Panc1 (cell line): ENCODE measurements around the gene SLC6A12. TPM values are rescaled to one million over a fixed set of nuclear protein-coding genes. Genes with fewer than 3 reads are reported as not detected.

Experiments used
- ATAC-seq: fragments of 200-7000 bp; cut with Tn5 transposase; 2 replicates; pipeline ENCODE4 v1.9.1; 2020; ENCODE audit warnings: mild to moderate bottlenecking, moderate library complexity
- BruUV-seq: library from RNA; stranded (reverse); fragments of 400-500 nt; replicated peaks from 2 replicates; lab custom pipeline; 2021; lab: Mats Ljungman, UMichigan
- CTCF ChIA-PET: fragments of 300-600 bp; sonication (Branson Sonifier 250); formaldehyde crosslinking; loops from one replicate; lab custom pipeline; 2022; ENCODE audit warnings: antibody characterized with exemption; lab: Charles Lee
- POLR2A ChIA-PET: fragments of 300-600 bp; sonication (Branson Sonifier 250); formaldehyde crosslinking; loops from one replicate; lab custom pipeline; 2022; ENCODE audit warnings: antibody characterized with exemption; lab: Charles Lee
- DNase-seq: peaks from one replicate; pipeline ENCODE4 v3.0.0-alpha.2; 2010; ENCODE audit warnings: low read depth, low spot score
- H3K27ac ChIP-seq: 2 replicates; pipeline ENCODE4 v1.5.1; 2011; ENCODE audit warnings: mild to moderate bottlenecking, low read length, inconsistent platforms
- H3K27me3 ChIP-seq: fragments of 200-500 bp; sonication (Bioruptor generic); 2 replicates; pipeline ENCODE4 v1.6.0; 2014; ENCODE audit warnings: low read length, inconsistent platforms; ENCODE audit not compliant: control insufficient read depth, insufficient read depth
- H3K36me3 ChIP-seq: fragments of 200-500 bp; sonication (Bioruptor generic); 2 replicates; pipeline ENCODE4 v1.5.1; 2014; ENCODE audit warnings: inconsistent platforms, mild to moderate bottlenecking, low read length, moderate library complexity; ENCODE audit not compliant: control insufficient read depth, insufficient read depth
- H3K4me1 ChIP-seq: 2 replicates; pipeline ENCODE4 v1.5.1; 2011; ENCODE audit warnings: inconsistent platforms, mild to moderate bottlenecking, low read length, moderate library complexity; ENCODE audit not compliant: control insufficient read depth, insufficient read depth
- H3K4me3 ChIP-seq, 2 experiments: 2 replicates each; pipeline ENCODE4 v1.5.1; 2011 to 2012; ENCODE audit warnings: low read depth in 2 of 2, low read length in 2 of 2, mild to moderate bottlenecking in 2 of 2, inconsistent platforms in 1 of 2, moderate library complexity in 1 of 2
- H3K9me3 ChIP-seq: fragments of 200-500 bp; sonication (Bioruptor generic); 2 replicates; pipeline ENCODE4 v1.5.1; 2014; ENCODE audit warnings: low read depth, mild to moderate bottlenecking, inconsistent platforms, low read length, moderate library complexity; ENCODE audit not compliant: control insufficient read depth, insufficient read depth
- CTCF ChIP-seq: fragments of 450-650 bp; IDR thresholded peaks from 2 replicates; pipeline ENCODE4 v1.5.1; 2017; ENCODE audit warnings: mild to moderate bottlenecking
- POLR2AphosphoS5 ChIP-seq: IDR thresholded peaks from 2 replicates; pipeline ENCODE4 v1.6.1; 2012; ENCODE audit warnings: mild to moderate bottlenecking, low read depth, low read length, moderate library complexity
- SIN3A ChIP-seq: IDR thresholded peaks from 2 replicates; pipeline ENCODE4 v1.6.1; 2012; ENCODE audit warnings: low read depth, mild to moderate bottlenecking, low read length, moderate library complexity, borderline replicate concordance; ENCODE audit not compliant: insufficient read depth
- TCF7L2 ChIP-seq: IDR thresholded peaks from 2 replicates; pipeline ENCODE4 v1.6.1; 2011; ENCODE audit warnings: mild to moderate bottlenecking, low read depth, low read length, inconsistent platforms
- in situ Hi-C: cut with HindIII; loops from 2 replicates; pipeline ENCODE4 v1.10.0; 2016; ENCODE audit warnings: low sequenced_read_pairs, low pct_unique_long_range_greater_than_20kb
- intact Hi-C: fragments of 100-400 bp; cut with micrococcal nuclease; formaldehyde crosslinking; loops from one replicate; pipeline ENCODE4 v1.10.0; 2022; ENCODE audit not compliant: unreplicated experiment
- total RNA-seq: library from RNA; stranded (reverse); gene quantifications from one replicate; pipeline ENCODE4 v1.2.1, GENCODE V29; 2021; ENCODE audit not compliant: unreplicated experiment
- TF ChIP-seq, protein P1 (sequence below), 2 experiments: IDR thresholded peaks; 2 replicates each; pipeline ENCODE4 v1.6.1; 2011 to 2012; ENCODE audit warnings: low read depth in 2 of 2, control low read depth in 1 of 2, low read length in 1 of 2, mild to moderate bottlenecking in 1 of 2, moderate library complexity in 1 of 2; ENCODE audit not compliant: insufficient read depth in 1 of 2

The SLC6A12 gene
- total RNA-seq, 1 experiment from 2014 or later: 1.0 TPM

GRCh38 chr12:176321-177181 lies 37.4 kb downstream of the SLC6A12 start:
- Histone ChIP-seq H3K27ac (no peak overlapping the region), H3K4me3 (no peak overlapping the region), H3K4me1 (peaks cover 3% of the 10 kb centered on the region; the same call in 1 of the 2 replicates), H3K9me3 (no peaks in the 10 kb centered on the region), H3K27me3 (no peaks in the 10 kb centered on the region), H3K36me3 (no peaks in the 10 kb centered on the region)
- TF ChIP-seq TCF7L2 (no peak), CTCF (no peak), SIN3A (no peak)
- TF ChIP-seq, protein P1, sequence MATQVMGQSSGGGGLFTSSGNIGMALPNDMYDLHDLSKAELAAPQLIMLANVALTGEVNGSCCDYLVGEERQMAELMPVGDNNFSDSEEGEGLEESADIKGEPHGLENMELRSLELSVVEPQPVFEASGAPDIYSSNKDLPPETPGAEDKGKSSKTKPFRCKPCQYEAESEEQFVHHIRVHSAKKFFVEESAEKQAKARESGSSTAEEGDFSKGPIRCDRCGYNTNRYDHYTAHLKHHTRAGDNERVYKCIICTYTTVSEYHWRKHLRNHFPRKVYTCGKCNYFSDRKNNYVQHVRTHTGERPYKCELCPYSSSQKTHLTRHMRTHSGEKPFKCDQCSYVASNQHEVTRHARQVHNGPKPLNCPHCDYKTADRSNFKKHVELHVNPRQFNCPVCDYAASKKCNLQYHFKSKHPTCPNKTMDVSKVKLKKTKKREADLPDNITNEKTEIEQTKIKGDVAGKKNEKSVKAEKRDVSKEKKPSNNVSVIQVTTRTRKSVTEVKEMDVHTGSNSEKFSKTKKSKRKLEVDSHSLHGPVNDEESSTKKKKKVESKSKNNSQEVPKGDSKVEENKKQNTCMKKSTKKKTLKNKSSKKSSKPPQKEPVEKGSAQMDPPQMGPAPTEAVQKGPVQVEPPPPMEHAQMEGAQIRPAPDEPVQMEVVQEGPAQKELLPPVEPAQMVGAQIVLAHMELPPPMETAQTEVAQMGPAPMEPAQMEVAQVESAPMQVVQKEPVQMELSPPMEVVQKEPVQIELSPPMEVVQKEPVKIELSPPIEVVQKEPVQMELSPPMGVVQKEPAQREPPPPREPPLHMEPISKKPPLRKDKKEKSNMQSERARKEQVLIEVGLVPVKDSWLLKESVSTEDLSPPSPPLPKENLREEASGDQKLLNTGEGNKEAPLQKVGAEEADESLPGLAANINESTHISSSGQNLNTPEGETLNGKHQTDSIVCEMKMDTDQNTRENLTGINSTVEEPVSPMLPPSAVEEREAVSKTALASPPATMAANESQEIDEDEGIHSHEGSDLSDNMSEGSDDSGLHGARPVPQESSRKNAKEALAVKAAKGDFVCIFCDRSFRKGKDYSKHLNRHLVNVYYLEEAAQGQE (IDR thresholded peaks at IDR 0.05; ENCODE audit: insufficient read depth in 1 of 2, low read depth in 2 of 2, low read length in 1 of 2): no peak
- no peak for ATAC-seq
- BruUV-seq: no TSS peak
- CTCF ChIA-PET: no interaction called here
- in situ Hi-C loops: no loop called here
- intact Hi-C loops: no loop called here
- POLR2A ChIA-PET: interaction anchor here (0.6 kb wide), 1 partner anchor 83 kb away, joined by 3 read pairs; no protein-coding TSS in a partner anchor
- DNase-seq: no peak

- Histone ChIP-seq H3K4me3 (no peak overlapping the region), H3K27ac (no peak overlapping the region), H3K9me3 (no peaks in the 10 kb centered on the region), H3K36me3 (no peaks in the 10 kb centered on the region), H3K4me1 (peaks cover 3% of the 10 kb centered on the region; the same call in 1 of the 2 replicates), H3K27me3 (no peaks in the 10 kb centered on the region)
- ChIA-PET POLR2A (no interaction called here), CTCF (no interaction called here)
- intact Hi-C loops (no loop called here), in situ Hi-C loops (no loop called here)
- TF ChIP-seq SIN3A: no peak
- TF ChIP-seq TCF7L2: no peak
- TF ChIP-seq POLR2AphosphoS5: no peak
- TF ChIP-seq CTCF: no peak
- TF ChIP-seq, protein P1 (IDR thresholded peaks at IDR 0.05; ENCODE audit: insufficient read depth in 1 of 2, low read depth in 2 of 2, low read length in 1 of 2): no peak
- BruUV-seq: no TSS peak
- ATAC-seq (no peak), DNase-seq (no peak)
These were observed 38.2 kb downstream of the SLC6A12 start for GRCh38 chr12:175759-176158.
